SK-MEL-5 (cell line): Measurements from ENCODE around the gene TTI1. TPM values are rescaled to one million over a fixed set of nuclear protein-coding genes. Genes with fewer than 3 reads are reported as not detected.

Source experiments
- DNase-seq: peaks from one replicate; pipeline ENCODE4 v3.0.0-alpha.2; 2016; ENCODE audit warnings: low read depth, low spot score
- in situ Hi-C: cut with HindIII; loops from 2 replicates; pipeline ENCODE4 v1.10.0; 2016; ENCODE audit warnings: low sequenced_read_pairs, high pct_unique_total_duplicates, low pct_unique_long_range_greater_than_20kb
- total RNA-seq: library from RNA; depleted of rRNA; stranded (reverse); fragments of >200 nt; shearing (Covaris generic); gene quantifications from 2 replicates; pipeline ENCODE4 v1.2.3, GENCODE V29; 2014

TTI1 gene
- total RNA-seq, 1 experiment from 2014 or later: 30.1 TPM

- no peak for DNase-seq
- in situ Hi-C loops: no loop called here
These were observed 26.6 kb upstream of the TTI1 start for GRCh38 chr20:38059832-38060231.

DNA sequence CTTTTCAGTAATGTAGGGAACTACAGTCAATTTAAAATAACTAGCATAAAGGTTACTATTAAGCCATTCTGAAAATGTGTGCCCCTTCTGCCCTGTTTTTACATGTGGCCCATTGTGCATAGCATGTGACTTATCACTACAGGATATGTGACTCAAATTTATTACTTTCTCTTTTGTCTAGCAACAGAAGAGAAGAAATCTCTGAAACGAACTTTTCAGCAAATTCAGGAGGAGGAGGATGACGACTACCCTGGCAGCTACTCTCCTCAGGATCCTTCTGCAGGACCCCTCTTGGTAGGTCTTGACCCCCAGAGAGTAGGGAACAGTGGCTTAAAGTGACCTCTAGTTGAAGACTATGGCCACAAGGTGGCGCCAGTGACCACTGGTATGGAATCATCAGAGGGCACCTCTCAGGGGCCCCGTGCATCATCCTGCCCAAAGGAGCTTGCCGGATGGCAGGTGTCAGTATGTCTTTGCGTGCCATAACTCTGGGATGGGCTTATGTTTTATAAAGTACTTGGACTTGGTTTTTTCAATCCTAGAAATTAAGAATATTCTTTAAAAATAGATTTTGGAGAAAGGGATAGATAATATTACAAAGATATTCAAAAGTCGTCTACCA, 24.2 kb upstream of the TTI1 start:
- peak; percentile 90 for DNase-seq
- in situ Hi-C loops: no loop called here

DNA sequence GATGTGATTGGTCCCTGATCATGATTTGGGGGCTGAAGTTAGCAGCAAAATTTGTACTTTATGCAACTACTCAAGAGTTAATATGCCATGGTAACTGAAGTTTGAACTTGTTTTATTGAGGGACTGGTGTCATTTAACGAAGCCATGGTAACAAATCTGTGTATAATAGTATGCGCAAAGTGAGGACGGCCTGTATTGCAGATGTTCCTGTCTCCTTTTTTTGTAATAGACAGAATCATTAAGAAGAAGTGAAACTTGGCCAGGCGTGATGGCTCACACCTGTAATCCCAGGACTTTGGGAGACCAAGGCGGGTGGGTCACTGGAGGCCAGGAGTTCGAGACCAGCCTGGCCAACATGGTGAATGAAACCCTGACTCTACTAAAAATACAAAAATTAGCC, 22.6 kb upstream of the TTI1 start:
- in situ Hi-C loops: no loop called here
- DNase-seq: no peak

- DNase-seq: no peak
- in situ Hi-C loops: no loop called here
These were observed 22.0 kb upstream of the TTI1 start for GRCh38 chr20:38055294-38055693.

DNA sequence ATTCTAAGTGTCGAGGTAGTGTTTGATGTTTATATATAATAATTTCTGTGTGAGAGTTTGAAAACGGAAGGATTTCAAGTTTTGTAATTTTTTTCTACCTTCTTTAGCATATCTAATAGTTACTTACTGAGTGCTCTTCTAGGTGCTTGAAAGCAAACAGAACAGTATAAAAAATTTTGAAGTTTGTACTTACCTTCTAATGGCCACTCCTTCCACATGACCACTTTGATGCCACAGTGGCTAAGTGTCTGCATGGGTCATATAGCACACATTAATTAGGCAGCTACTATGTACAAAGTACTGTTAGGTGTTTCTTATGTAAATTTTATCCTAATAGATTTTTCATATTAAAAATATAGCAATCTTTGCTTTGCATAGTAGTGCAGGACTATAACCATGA, 21.4 kb upstream of the TTI1 start:
- no peak for DNase-seq
- in situ Hi-C loops: no loop called here

DNA sequence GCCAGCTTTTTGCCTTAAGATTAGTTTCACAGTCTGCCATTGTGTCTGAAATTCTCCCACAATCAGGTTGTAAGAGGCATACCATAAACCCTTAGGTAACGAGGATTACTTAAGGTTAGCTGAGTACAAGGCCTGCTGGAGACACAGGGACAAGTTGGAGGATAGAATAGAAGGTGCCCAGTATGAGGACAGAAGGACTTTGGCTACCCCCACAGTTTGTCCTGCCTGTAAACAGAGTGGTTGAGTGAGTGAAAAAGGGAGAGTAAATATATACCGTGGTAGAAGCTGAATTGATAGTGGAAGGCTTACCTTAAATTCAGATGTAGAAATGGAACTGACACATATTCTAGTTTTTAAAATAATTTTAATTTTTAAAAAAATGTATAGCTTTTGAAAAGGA, 19.6 kb upstream of the TTI1 start:
- in situ Hi-C loops: no loop called here
- DNase-seq: no peak

GRCh38 chr20:38050686-38051085, 17.4 kb upstream of the TTI1 start:
- in situ Hi-C loops: no loop called here
- no peak for DNase-seq

GRCh38 chr20:38049800-38050199, 16.5 kb upstream of the TTI1 start:
- DNase-seq: no peak
- in situ Hi-C loops: loop anchor here (10.0 kb wide), 1 partner anchor 175 kb away; no protein-coding TSS in a partner anchor

GRCh38 chr20:38046572-38046971, 13.3 kb upstream of the TTI1 start:
- in situ Hi-C loops: loop anchor here (10.0 kb wide), 1 partner anchor 178 kb away; no protein-coding TSS in a partner anchor

GRCh38 chr20:38044685-38045084, 11.4 kb upstream of the TTI1 start:
- no peak for DNase-seq
- in situ Hi-C loops: loop anchor here (10.0 kb wide), 1 partner anchor 180 kb away; no protein-coding TSS in a partner anchor

More at GRCh38 chr20:38046572-38046971, 13.3 kb upstream of the TTI1 start:
- DNase-seq: no peak

DNA sequence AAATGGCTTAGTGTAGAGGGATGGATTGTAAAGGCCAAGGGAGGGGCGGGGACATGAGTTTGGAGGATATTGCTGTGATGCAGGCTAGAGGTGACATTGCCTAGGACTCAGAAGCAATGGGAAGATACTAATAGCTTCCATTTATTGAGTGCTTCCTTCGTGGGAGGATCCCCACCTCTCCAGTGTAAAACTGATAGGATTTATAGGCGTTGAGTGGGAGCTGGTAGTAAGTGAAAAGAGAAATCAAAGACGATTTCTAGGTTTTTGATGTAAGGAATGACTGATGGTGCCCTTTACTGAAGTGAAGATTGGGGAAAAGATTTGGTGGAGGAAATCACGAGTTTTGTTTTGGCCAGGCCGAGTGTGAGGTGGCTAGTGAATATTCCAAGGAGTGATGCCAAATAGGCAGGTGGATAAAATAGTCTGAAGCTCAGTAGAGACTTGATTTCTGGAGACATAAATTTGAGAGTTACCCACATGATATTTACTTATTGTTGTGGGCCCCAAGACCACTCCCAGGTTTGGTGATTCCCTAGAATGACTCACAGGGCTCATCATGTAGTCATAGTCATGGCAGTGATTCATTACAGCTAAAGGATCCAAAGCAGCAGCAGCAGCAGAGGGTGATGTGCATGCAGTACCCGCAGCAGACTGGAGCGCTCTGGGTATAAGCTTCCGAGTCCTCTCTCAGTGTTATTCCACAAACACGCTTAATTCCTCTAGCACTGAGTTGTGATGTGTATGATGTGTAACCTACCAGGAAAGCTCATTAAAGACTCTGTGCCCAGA, 10.4 kb upstream of the TTI1 start:
- DNase-seq: no peak
- in situ Hi-C loops: loop anchor here (10.0 kb wide), 1 partner anchor 181 kb away; no protein-coding TSS in a partner anchor

- in situ Hi-C loops: loop anchor here (10.0 kb wide), 1 partner anchor 185 kb away; no protein-coding TSS in a partner anchor
These were observed 7.0 kb upstream of the TTI1 start for GRCh38 chr20:38040276-38040675.

DNA sequence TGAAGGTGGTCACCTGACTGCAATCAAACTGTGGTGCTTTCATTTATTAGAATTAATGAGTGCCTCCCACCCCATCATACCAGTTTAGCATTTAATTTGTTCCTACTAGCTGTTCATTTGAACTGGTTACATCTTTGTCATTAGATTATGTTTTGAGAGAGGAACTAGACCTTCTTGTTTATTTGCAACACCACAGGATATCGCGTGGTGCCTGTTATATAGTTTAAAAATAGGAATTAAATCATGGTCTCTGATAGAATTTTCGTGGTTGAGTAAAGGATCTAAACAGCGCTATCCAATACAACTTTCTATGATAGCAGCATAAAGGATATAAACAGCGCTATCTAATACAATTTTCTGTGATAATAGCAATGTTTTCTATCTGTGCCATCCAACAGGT, 3.1 kb upstream of the TTI1 start:
- no peak for DNase-seq
- in situ Hi-C loops: no loop called here

More at GRCh38 chr20:38040276-38040675, 7.0 kb upstream of the TTI1 start:
- no peak for DNase-seq

DNA sequence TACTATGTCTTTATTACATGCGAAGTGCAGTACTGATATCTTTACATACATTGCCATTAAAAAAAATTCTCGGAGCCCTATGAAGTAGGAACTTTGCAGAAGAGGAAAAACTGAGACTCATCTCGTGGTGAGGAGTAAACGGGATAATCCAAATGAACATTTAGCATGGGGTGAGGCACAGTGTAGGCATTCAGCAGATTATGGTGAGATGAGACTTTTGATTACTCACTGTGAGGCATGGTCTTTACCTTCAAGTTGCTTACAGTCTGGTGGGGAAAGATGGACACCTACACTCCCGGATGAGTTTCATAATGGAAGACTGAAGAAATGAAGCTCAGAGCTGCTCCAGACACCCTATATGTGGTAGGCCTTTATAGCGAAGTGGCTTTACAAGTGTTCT, 1.7 kb upstream of the TTI1 start:
- DNase-seq: no peak
- in situ Hi-C loops: no loop called here

- in situ Hi-C loops: no loop called here
- no peak for DNase-seq
These were observed 923 bp upstream of the TTI1 start for GRCh38 chr20:38034108-38034649.

GRCh38 chr20:38032585-38033329, 499 bp downstream of the TTI1 start:
- in situ Hi-C loops: no loop called here
- DNase-seq: no peak

DNA sequence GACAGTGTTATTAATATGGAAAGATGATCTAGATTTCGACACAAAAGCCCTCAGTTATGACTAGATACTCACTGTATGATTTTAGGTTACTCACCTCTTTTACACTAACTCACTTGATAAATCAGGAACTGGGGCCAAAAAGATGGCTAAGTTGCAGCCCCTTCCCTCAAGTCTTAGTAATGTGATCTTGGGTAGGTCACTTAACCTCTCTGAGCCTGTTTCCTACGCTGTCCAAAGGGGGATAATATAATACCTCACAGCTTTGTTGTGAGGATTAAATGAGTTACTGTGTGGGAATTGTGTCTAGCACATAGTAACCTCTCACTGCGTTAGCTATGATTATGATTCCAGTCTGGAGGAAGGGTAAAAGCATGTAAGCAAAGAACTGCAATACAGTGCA, 1.3 kb downstream of the TTI1 start:
- in situ Hi-C loops: no loop called here
- DNase-seq: no peak

DNA sequence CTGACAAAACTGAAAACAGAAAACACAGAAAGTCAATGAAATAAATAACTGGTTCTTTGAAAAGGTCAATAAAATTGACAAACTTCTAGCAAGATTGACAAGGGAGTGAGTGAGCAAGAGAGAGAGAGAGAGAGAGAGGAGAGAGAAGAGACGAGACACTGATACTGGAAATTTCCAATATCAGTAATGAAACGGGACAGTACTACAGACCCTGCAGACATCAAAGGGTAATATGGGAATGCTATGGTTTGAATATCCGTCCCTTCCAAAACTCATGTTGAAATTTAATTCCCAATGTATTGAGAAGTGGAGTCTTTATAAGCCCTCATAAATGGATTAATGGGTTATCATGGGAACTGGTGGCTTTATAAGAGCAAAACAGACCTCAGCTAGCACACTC, 3.8 kb downstream of the TTI1 start:
- in situ Hi-C loops: no loop called here
- DNase-seq: no peak
